D721Med (cell line): ENCODE measurements around the gene CALCR.
"Not testable (repeated sequence)": the region's sequence is repeated elsewhere in the genome, so short reads cannot be mapped to it uniquely, and the experiment has no call there.

ENCODE experiments used
- DNase-seq: peaks from one replicate; pipeline ENCODE4 v3.0.0; 2011; ENCODE audit warnings: low spot score; ENCODE audit not compliant: insufficient read length
- FAIRE-seq: peaks from 2 replicates; lab custom pipeline; 2011; peaks lifted over from hg19 to GRCh38; lab: Jason Lieb, UNC
- CTCF ChIP-seq: IDR thresholded peaks from 2 replicates; pipeline ENCODE4 v1.5.1; 2012; ENCODE audit warnings: mild to moderate bottlenecking, control low read depth; ENCODE audit not compliant: insufficient read depth; ENCODE audit errors: missing control alignments

Gene CALCR

GRCh38 chr7:93535616-93536015 is 38.9 kb downstream of the CALCR start:
- DNase-seq (no peak), FAIRE-seq (no peak)
- no peak for TF ChIP-seq CTCF

GRCh38 chr7:93530701-93531100 is 43.8 kb downstream of the CALCR start:
- no peak for DNase-seq

DNA sequence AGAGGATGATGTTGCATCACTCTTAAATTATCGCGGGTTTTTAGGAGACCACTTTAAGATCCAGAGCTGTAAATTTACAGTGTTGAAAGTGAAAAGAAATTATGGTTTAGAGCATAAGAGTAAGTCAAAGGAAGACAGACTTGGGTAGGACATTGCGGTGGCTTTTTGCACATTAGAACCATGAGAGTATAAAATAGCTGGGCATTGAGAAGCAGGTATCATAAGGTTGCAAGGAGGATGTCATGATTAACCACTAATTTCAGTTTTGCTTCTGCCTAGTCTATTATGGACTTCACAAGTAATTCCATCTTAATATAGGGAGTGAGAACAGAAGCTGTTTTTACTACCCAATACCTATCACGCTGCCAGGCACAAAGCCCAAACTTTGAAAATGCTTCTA is 57.7 kb downstream of the CALCR start:
- no peak for FAIRE-seq
- TF ChIP-seq CTCF = no peak
- no peak for DNase-seq

More at GRCh38 chr7:93530701-93531100, 43.8 kb downstream of the CALCR start:
- FAIRE-seq = no peak
- TF ChIP-seq CTCF = no peak

- FAIRE-seq (no peak), DNase-seq (no peak)
- no peak for TF ChIP-seq CTCF
Observed at GRCh38 chr7:93515144-93515543, 59.4 kb downstream of the CALCR start.

GRCh38 chr7:93509303-93509702 is 65.2 kb downstream of the CALCR start:
- DNase-seq = no peak
- no peak for FAIRE-seq
- no peak for TF ChIP-seq CTCF

GRCh38 chr7:93503088-93503487 is 71.4 kb downstream of the CALCR start:
- FAIRE-seq (no peak), DNase-seq (no peak)
- TF ChIP-seq CTCF = no peak

- not testable (repeated sequence) for DNase-seq, FAIRE-seq
Observed at GRCh38 chr7:93491860-93492259, 82.7 kb downstream of the CALCR start.
